ENCODE data around the gene RTN4RL2.
A peak's percentile ranks its signal among the peaks of the same experiment; 100 is the strongest.

RTN4RL2 gene

DNA sequence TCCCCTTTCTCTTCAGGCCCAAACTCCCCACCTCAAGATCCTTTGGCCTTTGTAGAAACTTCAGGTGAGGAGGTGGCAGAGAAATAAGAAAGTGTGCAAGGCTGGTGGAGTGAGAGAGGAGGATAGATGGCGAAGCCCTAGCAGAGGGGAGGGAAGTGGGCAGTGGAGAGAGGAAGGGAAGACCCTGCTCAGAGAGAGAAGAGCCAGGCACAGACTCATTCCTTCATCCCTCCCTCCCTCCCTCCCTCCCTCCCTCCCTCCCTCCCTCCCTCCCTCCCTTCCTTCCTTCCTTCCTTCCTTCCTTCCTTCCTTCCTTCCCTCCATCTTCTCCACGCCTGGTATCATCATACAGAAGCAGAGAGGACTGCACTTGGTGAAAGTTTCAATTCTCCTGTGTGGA is 21.0 kb downstream of the RTN4RL2 start:
- no peak for DNase-seq (ENCODE audit: low read depth)

DNA sequence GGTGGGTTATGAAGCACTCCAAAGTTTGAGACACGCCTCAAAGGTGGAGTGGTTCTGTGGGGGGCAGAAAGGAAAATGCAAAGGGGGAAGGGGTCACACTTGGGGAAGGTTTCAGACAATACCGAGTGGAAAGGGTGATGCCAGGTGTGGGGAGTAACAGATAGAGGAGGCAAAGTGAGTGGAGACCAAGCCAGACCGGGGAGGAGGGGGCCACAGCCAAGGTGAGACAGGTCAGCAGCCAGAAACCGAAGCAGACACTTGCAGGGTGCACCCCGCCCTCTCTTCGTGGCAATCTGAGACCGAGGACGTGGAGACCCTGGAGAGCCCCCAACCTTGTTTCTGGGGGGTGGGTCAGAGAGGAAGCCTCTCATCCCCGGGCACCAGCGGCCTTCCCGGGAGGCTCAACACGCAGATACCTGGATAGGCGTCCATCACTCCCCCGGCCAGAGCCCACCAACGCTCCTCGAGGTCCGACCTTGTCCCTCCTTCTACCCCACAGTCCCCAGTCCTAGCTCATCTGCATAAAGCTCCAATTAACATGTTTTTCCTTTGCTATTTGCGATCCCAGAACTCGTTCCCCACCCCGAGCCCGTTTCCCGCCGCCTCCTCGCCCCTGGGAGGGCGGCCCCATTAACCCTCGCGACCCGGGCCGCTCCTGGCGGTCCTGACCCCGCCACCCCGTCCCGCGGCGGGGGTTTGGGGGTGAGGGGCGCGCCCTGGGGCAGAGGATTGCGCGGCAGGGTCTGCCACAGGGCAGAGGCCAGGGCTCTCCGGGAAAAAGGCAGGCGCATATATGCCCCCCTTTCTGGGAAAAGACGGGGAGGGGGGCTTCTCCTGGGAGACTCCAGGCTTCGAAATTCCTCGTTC is 21.8 kb downstream of the RTN4RL2 start:
- no peak for DNase-seq (ENCODE audit: low read depth)

DNA sequence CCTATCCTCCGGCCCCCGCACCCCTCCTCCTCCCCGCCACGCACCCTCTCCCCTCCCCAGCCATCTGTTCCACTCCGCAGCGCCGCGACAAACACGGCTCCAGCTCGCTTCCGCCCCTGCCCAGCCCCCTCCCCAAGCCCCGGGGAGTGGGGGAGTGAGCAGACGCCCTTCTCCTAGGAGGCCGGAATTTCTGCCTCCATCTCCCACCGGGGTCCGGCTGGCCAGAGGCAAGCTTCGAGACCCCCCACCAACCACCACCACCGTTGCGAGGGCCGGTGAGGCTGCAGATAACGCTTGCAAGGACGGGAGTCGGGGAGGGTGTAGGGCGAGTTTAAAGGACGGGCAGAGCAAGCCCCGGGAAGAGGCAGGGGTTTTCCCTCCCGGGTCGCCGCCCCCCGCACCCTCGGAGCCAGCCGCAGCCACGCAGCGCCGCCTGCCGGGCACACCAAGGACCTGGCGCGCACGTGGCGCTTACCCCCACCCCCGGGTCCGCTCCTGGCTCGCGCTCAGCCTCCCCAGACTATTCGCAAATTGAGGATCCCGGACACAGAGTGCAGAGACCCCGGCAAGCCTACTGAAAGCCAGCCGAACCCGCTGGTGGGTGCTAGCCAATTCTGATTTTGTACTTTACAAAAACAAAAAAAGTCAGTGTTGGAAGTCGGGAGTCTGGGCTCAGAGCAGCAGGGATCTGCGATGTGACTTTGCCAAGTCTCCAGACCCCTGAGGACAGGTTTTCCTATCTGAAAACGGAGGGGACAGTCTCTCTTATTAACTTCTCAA is 22.6 kb downstream of the RTN4RL2 start:
- peak; percentile 34 for DNase-seq (ENCODE audit: low read depth)

GRCh38 chr11:57483562-57483918 is 23.2 kb downstream of the RTN4RL2 start:
- no peak for DNase-seq (ENCODE audit: low read depth)

- no peak for DNase-seq (ENCODE audit: low read depth)
Observed at GRCh38 chr11:57484141-57484710, 23.9 kb downstream of the RTN4RL2 start.

GRCh38 chr11:57485217-57485990 is 25.1 kb downstream of the RTN4RL2 start:
- no peak for DNase-seq (ENCODE audit: low read depth)

- no peak for DNase-seq (ENCODE audit: low read depth)
Observed at GRCh38 chr11:57487021-57487778, 26.9 kb downstream of the RTN4RL2 start.

DNA sequence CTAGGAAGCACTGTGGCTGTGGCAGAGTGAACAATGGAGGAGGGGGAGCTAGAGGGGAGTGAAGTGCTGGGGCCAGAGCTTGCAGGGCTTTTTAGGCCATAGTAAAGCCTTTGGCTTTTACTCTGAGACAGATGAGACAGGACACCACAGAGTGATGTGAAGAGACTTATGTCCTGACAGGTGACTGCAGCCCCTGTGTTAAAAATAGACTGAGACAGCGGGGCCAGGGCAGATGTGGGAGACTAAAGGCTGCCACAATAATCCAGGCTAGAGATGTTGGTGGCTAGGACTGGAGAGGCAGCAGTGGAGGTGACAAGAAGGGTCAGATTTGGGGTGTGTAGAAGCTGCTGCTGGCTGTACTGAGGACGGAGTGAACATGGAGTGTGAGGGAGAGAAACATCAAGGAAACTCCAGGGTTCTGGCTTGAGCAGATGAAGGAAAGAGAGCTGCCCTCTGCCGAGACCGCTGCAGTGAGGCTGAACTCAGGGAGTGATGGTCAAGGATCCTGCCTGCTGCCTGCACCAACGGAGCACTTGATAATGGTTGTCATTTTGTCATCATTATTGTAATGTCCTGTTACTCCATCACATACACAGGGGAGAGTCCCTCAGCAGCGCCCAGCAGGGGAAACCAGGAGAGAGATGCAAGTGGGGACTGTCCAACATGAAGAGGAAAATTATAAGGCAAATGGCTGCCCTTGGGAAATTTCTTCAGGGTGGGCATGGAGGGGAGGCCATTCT is 27.8 kb downstream of the RTN4RL2 start:
- DNase-seq (ENCODE audit: low read depth) = no peak

GRCh38 chr11:57490456-57491248 is 30.3 kb downstream of the RTN4RL2 start:
- no peak for DNase-seq (ENCODE audit: low read depth)

GRCh38 chr11:57491371-57492061 is 31.2 kb downstream of the RTN4RL2 start:
- no peak for DNase-seq (ENCODE audit: low read depth)

DNA sequence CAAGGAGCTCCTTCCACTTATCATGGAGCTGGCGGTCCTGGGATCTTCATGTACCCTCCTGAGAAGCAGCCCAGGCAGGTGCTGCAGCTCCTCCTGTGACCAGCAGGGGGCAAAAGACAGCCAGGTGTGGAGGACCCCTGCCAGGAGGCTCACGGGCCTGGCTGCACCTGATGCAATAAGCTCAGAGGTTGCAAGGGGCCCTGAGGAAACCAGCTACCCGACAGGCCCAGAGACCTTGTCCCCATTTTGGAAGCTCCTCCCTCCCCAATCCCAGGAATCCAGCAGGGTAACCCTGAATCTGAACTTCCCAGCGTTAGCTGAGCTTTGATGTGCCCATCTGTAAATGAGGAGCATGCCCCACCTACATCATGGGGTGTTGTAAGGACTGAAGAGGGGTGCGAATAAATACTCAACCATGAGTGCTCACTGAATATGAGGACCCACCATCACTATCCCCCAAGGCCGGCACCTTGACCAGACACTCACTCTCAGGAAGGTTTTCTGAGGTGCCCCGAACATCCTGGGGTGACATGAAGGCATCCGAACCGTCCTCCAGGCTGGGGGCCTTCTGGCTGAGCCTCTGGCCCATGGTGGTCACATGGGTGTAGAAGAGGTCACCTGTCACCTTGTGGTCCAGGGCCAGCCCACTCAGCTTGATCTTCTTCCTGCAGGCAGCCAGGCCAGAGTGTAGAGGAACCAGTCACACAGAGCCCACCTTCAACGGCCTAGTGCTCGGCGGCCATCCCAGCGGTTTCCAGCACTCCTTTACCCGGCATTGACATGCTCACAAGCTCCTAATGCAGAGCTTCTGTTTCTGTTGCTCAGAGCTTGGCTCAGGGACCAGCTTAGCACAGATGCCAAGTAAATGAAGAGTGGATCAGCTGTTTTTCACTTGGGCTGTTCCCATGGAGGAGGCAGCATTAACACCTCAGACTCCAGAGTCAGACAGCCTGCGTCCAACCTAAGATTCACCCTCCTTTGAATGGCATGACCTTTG is 33.5 kb downstream of the RTN4RL2 start:
- peak; percentile 59 for DNase-seq (ENCODE audit: low read depth)

GRCh38 chr11:57496109-57496820 is 35.9 kb downstream of the RTN4RL2 start:
- DNase-seq (ENCODE audit: low read depth) = no peak

DNA sequence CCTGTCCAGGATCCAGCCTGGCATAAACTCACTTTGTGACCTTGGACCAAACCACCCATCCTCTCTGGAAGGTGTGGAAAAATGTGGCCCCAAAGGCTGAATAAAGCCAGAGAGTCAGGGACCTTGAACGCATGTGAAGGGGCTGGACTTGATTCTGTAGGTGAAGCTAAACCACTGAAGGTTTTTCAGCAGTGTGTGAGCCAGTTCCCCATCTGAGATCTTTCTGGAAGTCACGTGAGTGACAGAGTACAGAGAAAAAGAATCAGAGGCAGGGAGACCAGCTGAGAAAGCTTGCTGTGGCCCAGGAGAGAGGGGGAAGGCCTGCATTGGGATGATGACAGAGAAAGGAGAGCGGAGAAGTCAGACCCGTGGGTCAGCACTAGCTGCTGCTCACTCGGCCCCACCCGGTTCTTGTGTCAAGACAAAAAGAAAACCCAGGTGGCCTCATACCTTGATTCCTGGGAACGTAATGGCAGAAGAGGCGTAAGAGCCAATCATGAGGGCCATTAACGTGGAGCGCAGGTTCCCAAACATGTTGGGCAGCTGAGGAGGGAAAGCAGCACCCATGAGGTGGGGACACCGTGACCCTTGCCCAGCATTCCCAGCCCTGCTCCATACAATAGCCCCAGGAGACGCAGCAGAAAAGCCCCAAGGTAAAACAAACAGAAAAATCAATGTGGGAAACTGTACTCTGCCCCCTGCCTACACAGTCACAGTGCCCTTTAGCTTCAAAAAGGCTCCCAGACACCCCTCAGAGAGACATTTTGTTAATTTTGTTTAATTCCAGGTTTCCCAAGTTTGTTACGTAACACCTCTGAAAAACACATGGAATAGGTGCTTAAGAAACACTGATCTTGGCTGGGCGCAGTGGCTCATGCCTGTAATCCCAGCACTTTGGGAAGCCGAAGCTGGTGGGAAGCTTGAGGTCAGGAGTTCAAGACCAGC is 37.2 kb downstream of the RTN4RL2 start:
- no peak for DNase-seq (ENCODE audit: low read depth)

GRCh38 chr11:57498540-57498939 is 38.2 kb downstream of the RTN4RL2 start:
- no peak for DNase-seq (ENCODE audit: low read depth)

GRCh38 chr11:57499413-57499982 is 39.2 kb downstream of the RTN4RL2 start:
- DNase-seq (ENCODE audit: low read depth) = no peak

DNA sequence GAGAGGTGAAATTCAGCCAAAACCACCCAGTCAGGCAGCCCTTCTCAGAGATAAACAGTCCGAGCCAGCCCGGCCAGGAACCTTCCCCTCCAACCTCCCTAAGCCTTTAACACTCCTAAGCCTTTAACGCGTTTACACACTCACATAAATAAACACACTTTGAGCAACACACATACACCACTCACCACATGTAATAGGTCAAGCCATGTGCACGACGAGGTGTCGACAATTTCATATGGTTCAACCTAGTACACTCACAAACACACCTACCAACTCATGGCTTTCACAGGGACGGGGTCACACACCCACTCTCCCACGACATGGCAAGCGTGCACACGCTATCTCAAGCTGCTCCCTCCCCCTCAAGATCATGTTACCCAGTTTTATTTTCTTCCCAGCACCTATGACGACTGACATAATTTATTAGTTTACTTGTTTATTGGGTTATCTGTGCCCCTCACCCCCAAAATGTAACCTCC is 39.7 kb downstream of the RTN4RL2 start:
- no peak for DNase-seq (ENCODE audit: low read depth)

Data from stimulated activated CD8-positive, alpha-beta memory T cell treated with anti-CD3 and anti-CD28 coated beads, Interleukin-15, amount 100 ng/mL, for 1 hour (primary cell).